Uterus (tissue), 4 donors: Measurements from ENCODE around the gene CEP78. TPM values are rescaled to one million over a fixed set of nuclear protein-coding genes. Genes with fewer than 3 reads are reported as not detected.

Experiments
- DNase-seq, 2 donors: peaks; one replicate each; pipeline ENCODE4 v3.0.0-alpha.2; 2019 to 2020
- H3K27ac ChIP-seq, 2 donors: fragments of 200-600 bp; sonication (generic); 1 replicate in 1 of 2; 2 replicates in 1 of 2; pipeline ENCODE4 v1.5.1; 2016 to 2018
- H3K27me3 ChIP-seq, 2 donors: fragments of 200-600 bp; sonication (generic); one replicate each; pipeline ENCODE4 v1.5.1; 2018 to 2019; ENCODE audit warnings: control low read depth in 1 of 2
- H3K36me3 ChIP-seq, 2 donors: fragments of 200-600 bp; sonication (generic); one replicate each; pipeline ENCODE4 v1.5.1; 2019; ENCODE audit warnings: control low read depth in 1 of 2
- H3K4me1 ChIP-seq, 2 donors: fragments of 200-600 bp; sonication (generic); one replicate each; pipeline ENCODE4 v1.5.1; 2018 to 2019; ENCODE audit warnings: control low read depth in 1 of 2
- H3K4me3 ChIP-seq, 2 donors: fragments of 200-600 bp; sonication (generic); 1 replicate in 1 of 2; 2 replicates in 1 of 2; pipeline ENCODE4 v1.5.1; 2018 to 2019; ENCODE audit warnings: mild to moderate bottlenecking in 1 of 2
- H3K9me3 ChIP-seq, 2 donors: fragments of 200-600 bp; sonication (generic); one replicate each; pipeline ENCODE4 v1.5.1; 2019; ENCODE audit warnings: control low read depth in 1 of 2
- POLR2A ChIP-seq, 2 donors: fragments of 450-650 bp; IDR thresholded peaks; one replicate each; pipeline ENCODE4 v1.6.1; 2016; ENCODE audit warnings: antibody characterized with exemption in 2 of 2, mild to moderate bottlenecking in 1 of 2, moderate library complexity in 1 of 2
- intact Hi-C: fragments of 100-400 bp; cut with DNase I; formaldehyde crosslinking; loops from one replicate; pipeline ENCODE4 v1.15.1; 2023; ENCODE audit warnings: low total_unique reads
- total RNA-seq, 4 donors: library from RNA; depleted of rRNA in 3 of 4; stranded (reverse); fragments of >200 nt in 3 of 4; gene quantifications; one replicate each; pipeline versions ENCODE4 v1.1.0 to v1.2.4, GENCODE V29; 2014 to 2023
- TF ChIP-seq, protein P1 (sequence below), 4 experiments: fragments of 200-600 bp in 2 of 4; fragments of 450-650 bp in 2 of 4; sonication (generic) in 2 of 4; IDR thresholded peaks; one replicate each; pipeline ENCODE4 v1.5.1; 2016 to 2019; ENCODE audit warnings: antibody characterized with exemption in 4 of 4, mild to moderate bottlenecking in 2 of 4, moderate library complexity in 1 of 4
- donor health status: DM: yes; HTN: yes; CAD: no.

Gene CEP78
- total RNA-seq, 4 donors from 2014 or later: 8.7 to 59.3 (median 26.7) TPM

DNA sequence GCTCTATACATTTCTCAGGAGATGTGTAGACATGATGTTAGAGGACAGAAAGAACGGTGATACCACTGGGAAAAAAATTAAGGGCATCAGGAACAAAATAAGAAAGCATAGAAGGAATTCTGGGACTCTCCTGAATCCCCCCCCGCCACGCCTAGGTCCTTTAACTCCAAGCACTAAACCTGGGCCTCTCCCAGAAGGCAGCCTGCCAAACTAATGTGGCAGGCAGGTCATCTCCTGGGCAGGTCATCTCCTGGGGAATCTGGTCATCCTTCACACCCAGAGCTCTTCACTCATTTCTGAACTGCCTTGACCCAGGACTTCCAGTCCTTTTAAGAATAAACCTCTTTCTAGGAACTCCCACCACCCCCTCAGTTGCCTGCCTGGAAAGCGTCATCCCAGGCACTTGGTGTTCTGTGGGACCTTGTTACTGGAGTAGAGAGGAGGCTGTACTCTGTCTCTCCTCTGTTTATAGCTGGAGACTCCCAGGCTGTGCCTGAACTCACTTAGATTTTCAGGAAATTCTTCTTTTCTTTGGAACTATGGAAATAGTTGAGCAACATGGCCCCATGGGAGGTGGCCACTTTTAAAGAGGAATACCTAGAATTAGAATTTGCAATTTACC lies 85.1 kb downstream of the CEP78 start:
- no peak overlapping the region for H3K4me3 ChIP-seq
- no peaks in the 10 kb centered on the region for H3K27me3 ChIP-seq
- no peak overlapping the region for H3K27ac ChIP-seq
- no peaks in the 10 kb centered on the region for H3K4me1 ChIP-seq
- H3K9me3 ChIP-seq: no peaks in the 10 kb centered on the region
- no peaks in the 10 kb centered on the region for H3K36me3 ChIP-seq
- TF ChIP-seq POLR2A (IDR thresholded peaks at IDR 0.05): no peak
- TF ChIP-seq, protein P1, sequence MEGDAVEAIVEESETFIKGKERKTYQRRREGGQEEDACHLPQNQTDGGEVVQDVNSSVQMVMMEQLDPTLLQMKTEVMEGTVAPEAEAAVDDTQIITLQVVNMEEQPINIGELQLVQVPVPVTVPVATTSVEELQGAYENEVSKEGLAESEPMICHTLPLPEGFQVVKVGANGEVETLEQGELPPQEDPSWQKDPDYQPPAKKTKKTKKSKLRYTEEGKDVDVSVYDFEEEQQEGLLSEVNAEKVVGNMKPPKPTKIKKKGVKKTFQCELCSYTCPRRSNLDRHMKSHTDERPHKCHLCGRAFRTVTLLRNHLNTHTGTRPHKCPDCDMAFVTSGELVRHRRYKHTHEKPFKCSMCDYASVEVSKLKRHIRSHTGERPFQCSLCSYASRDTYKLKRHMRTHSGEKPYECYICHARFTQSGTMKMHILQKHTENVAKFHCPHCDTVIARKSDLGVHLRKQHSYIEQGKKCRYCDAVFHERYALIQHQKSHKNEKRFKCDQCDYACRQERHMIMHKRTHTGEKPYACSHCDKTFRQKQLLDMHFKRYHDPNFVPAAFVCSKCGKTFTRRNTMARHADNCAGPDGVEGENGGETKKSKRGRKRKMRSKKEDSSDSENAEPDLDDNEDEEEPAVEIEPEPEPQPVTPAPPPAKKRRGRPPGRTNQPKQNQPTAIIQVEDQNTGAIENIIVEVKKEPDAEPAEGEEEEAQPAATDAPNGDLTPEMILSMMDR (IDR thresholded peaks at IDR 0.05): no peak
- DNase-seq: no peak
- intact Hi-C loops: no loop called here

DNA sequence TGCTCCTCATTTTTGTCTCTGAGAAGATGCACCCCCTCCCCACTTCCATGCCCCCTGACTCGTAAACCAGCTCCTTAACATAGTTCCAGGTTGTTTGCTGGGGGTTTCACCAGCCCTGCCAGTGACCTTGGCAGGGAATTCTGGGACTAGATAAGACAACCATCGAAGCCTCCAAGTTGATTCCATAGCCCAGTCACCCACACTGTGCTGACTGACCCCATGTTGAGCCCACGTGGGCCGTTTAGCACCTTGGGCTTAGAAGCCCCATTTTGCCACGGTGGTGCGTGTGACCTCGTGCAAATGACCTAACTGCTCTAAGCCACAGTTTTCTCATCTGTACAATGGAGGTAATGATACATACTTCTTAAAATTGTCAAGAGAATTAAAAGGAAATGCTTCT lies 85.6 kb downstream of the CEP78 start:
- intact Hi-C loops: no loop called here
- Histone ChIP-seq H3K27ac (no peak overlapping the region), H3K4me1 (no peaks in the 10 kb centered on the region), H3K27me3 (no peaks in the 10 kb centered on the region), H3K4me3 (no peak overlapping the region), H3K36me3 (no peaks in the 10 kb centered on the region), H3K9me3 (no peaks in the 10 kb centered on the region)
- TF ChIP-seq, protein P1 (IDR thresholded peaks at IDR 0.05): no peak
- no peak for TF ChIP-seq POLR2A (IDR thresholded peaks at IDR 0.05)
- no peak for DNase-seq

DNA sequence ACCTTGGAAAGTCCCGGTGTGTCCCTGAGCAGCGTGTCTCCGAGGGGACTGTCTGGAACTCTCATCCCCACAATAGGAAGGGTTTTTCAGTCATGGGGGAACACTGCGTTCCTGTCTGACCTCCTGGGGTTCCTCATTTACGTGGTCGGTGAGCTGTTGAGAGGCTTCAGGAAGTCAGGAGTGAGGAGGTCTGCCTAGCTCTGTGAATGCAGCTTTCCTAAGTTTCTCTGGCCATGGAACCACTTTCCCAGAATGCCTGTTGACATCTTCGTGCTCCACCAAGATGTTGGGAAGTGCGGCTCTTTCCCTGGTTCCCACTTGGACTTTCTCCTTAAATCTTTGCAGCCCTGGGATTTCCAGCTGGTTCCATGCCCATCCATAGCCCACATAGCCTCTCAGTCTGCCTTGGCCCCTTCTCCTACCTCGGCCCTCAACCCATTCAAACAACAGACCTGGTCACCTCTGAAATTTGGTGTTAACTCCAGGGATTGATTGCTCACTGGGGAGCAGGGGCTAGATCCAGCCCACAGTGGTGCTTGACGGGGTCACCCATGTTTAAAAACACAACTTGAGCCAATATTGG lies 88.3 kb downstream of the CEP78 start:
- DNase-seq: no peak
- no peak for TF ChIP-seq POLR2A (IDR thresholded peaks at IDR 0.05)
- TF ChIP-seq, protein P1 (IDR thresholded peaks at IDR 0.05): no peak
- Histone ChIP-seq H3K27me3 (no peaks in the 10 kb centered on the region), H3K9me3 (no peaks in the 10 kb centered on the region), H3K27ac (no peak overlapping the region), H3K4me3 (no peak overlapping the region), H3K36me3 (no peaks in the 10 kb centered on the region), H3K4me1 (no peaks in the 10 kb centered on the region)
- intact Hi-C loops: no loop called here

DNA sequence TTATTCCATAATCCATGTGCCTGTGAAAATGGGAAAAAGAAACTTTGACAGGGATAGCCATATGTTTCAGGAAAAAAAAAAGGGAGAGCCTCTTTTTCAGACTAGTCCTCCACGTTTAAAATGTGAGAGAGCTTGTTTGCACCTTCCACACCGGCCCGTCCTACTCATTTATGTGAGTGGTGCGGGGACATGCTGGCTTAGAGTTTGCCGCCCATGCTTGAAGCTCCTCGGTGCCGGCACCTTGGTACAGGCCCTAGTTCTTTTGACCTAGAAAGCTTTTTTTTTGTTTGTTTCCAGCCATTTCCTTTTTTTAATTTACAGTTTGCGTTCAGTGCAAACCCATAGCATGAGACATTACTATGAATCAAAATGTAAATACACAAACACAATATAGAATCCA lies 88.8 kb downstream of the CEP78 start:
- intact Hi-C loops: no loop called here

DNA sequence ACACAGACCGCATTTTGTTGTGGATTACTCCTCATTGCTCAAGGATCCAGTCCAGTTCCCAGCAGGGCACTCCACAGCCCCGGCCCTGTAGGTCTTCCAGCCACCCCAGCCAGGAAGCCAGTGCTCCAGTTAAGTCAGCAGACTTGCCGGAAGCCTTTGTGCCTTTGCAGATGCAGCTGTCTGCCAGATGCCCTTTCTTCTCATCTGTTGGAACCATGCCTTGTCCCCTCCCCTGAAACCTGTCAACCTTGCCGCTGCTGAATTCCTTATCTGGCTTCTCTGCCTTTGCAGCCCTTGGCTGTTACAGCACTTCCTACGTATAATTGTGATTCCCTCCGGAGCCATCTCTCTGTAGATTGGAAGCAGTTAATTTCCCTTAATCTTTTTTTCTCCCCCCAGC lies 89.5 kb downstream of the CEP78 start:
- intact Hi-C loops: no loop called here
- DNase-seq: no peak

More for the DNA sequence above, 88.8 kb downstream of the CEP78 start:
- no peaks in the 10 kb centered on the region for H3K9me3 ChIP-seq
- DNase-seq: no peak
- H3K27ac ChIP-seq: no peak overlapping the region
- TF ChIP-seq, protein P1 (IDR thresholded peaks at IDR 0.05): no peak
- no peak for TF ChIP-seq POLR2A (IDR thresholded peaks at IDR 0.05)
- no peak overlapping the region for H3K4me3 ChIP-seq
- H3K27me3 ChIP-seq: no peaks in the 10 kb centered on the region
- no peaks in the 10 kb centered on the region for H3K4me1 ChIP-seq
- no peaks in the 10 kb centered on the region for H3K36me3 ChIP-seq

More for the DNA sequence above, 89.5 kb downstream of the CEP78 start:
- no peaks in the 10 kb centered on the region for H3K4me1 ChIP-seq
- H3K4me3 ChIP-seq: no peak overlapping the region
- no peaks in the 10 kb centered on the region for H3K36me3 ChIP-seq
- H3K9me3 ChIP-seq: no peaks in the 10 kb centered on the region
- TF ChIP-seq, protein P1 (IDR thresholded peaks at IDR 0.05): no peak
- no peak for TF ChIP-seq POLR2A (IDR thresholded peaks at IDR 0.05)
- H3K27ac ChIP-seq: no peak overlapping the region
- no peaks in the 10 kb centered on the region for H3K27me3 ChIP-seq
